Subcutaneous preadipocyte (primary cell): Measurements from ENCODE around the gene TFAP2B. TPM values are rescaled to one million over a fixed set of nuclear protein-coding genes. Genes with fewer than 3 reads are reported as not detected.

Experiments used
- total RNA-seq: library from RNA; depleted of rRNA; stranded (reverse); fragments of >200 nt; gene quantifications from 2 replicates; pipeline ENCODE4 v1.2.3, GENCODE V29; 2012

TFAP2B gene
- not detected in 2 replicates for total RNA-seq

DNA sequence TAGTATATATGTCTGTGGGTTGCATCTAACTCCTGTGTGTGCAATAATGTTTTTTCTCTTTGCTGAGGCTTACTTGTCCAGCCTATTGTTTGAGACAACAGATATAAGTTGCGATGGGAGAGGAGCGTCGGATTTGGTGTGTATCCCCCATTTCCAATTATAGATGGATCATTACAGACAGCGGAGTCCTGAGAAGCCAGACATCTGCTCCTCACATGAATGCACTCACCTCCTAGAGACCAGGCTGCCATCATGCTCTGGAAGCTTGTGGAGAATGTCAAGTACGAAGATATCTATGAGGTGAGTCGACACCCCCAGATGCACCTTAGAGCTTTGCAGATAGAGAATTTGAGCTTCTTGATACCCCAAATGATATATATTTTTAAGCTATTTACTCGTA lies at the start of gene TFAP2B:
TFAP2B (plus strand) TSS at position 199 of the 400 bp plus-strand sequence; CDS start at position 220, 21 bp downstream.

Other genes starting within 250 kb of the TFAP2B start
- not detected in 2 replicates for gene TFAP2D, start 105.3 kb upstream of the TFAP2B start, total RNA-seq